Measurements from ENCODE around the gene SMIM33.

GRCh38 chr5:139425497-139425896 is 45.3 kb upstream of the SMIM33 start:
- TF ChIP-seq CTCF (conservative IDR thresholded peaks at IDR 0.05 in 1 of 2, IDR thresholded peaks at IDR 0.05 in 1 of 2; ENCODE audit: low read depth in 1 of 2, low read length in 2 of 2) (no peak), EZH2 (IDR thresholded peaks at IDR 0.05; ENCODE audit: low read length, missing control alignments) (no peak)

Measured in fibroblast of lung (primary cell).